Measurements from ENCODE around the gene ALB.

The ALB gene

DNA sequence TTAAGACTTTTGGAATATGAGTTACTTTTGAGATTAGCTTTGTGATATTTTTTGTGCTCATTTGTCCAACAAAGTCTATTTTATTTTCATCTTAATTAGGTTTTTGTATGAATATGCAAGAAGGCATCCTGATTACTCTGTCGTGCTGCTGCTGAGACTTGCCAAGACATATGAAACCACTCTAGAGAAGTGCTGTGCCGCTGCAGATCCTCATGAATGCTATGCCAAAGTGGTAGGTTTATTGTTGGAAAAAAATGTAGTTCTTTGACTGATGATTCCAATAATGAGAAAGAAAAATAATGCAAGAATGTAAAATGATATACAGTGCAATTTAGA lies 10.8 kb downstream of the ALB start:
- H3K4me3 ChIP-seq, result no peak overlapping the region
- no peaks in the 10 kb centered on the region for H3K4me1 ChIP-seq
- H3K36me3 ChIP-seq, result no peaks in the 10 kb centered on the region
- no peak overlapping the region for H3K27ac ChIP-seq
- DNase-seq, result no peak
- intact Hi-C loops (cut with DNase I; ENCODE audit: low total_unique reads), result no loop called here
- TF ChIP-seq, protein P1, sequence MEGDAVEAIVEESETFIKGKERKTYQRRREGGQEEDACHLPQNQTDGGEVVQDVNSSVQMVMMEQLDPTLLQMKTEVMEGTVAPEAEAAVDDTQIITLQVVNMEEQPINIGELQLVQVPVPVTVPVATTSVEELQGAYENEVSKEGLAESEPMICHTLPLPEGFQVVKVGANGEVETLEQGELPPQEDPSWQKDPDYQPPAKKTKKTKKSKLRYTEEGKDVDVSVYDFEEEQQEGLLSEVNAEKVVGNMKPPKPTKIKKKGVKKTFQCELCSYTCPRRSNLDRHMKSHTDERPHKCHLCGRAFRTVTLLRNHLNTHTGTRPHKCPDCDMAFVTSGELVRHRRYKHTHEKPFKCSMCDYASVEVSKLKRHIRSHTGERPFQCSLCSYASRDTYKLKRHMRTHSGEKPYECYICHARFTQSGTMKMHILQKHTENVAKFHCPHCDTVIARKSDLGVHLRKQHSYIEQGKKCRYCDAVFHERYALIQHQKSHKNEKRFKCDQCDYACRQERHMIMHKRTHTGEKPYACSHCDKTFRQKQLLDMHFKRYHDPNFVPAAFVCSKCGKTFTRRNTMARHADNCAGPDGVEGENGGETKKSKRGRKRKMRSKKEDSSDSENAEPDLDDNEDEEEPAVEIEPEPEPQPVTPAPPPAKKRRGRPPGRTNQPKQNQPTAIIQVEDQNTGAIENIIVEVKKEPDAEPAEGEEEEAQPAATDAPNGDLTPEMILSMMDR (IDR thresholded peaks at IDR 0.05), result no peak
- no peaks in the 10 kb centered on the region for H3K9me3 ChIP-seq
- no peaks in the 10 kb centered on the region for H3K27me3 ChIP-seq

DNA sequence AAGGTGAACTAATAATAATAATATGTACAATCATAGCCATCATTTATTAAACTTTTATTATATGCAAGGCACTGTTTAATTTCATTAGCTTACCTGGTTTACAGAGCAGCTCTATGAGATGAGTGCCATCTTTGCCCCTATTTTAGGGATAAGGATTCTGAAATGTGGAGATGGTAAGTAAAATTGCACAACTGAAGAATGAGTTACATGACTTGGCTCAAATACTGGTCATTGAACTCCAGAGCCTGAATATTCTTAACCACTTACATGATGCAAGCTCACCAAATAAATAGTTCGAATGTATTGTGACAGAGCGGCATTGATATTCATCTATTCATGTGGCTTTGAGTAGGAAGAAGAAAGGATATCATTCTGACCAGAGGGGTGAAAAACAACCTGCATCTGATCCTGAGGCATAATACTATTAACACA lies 11.7 kb downstream of the ALB start:
- DNase-seq, result no peak
- H3K9me3 ChIP-seq, result no peaks in the 10 kb centered on the region
- intact Hi-C loops (cut with DNase I; ENCODE audit: low total_unique reads), result no loop called here
- H3K27ac ChIP-seq, result no peak overlapping the region
- no peak overlapping the region for H3K4me3 ChIP-seq
- no peaks in the 10 kb centered on the region for H3K36me3 ChIP-seq
- no peaks in the 10 kb centered on the region for H3K4me1 ChIP-seq
- no peaks in the 10 kb centered on the region for H3K27me3 ChIP-seq
- TF ChIP-seq, protein P1 (IDR thresholded peaks at IDR 0.05), result no peak

DNA sequence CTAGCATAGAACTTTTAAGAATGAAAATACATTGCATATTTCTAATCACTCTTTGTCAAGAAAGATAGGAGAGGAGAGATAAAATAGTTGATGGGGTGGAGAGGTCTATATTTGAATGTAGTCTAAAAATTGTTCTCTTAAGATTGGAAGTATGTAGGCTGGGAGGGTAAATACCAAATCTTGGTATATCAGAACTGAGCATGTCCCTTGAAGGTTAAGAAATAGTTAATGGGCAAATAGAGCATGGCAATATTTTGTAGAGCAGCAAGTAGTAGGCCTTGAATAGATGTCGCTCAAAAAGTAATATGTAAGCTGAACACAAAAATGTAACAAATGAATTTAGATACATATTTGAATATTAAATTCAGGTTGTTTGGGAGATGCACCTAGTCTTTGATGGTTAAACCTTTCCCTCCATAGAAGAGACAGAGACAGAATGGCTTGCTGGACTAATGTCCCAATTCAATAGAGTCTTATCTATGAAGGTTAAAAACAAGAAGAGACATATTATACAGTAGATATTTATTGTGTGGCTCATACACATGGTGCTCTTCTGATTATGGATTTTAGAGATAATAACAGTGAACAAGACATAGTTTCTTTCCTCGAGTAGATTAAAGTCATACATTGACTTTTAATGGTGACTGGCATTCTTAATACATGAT lies 12.5 kb downstream of the ALB start:
- Histone ChIP-seq H3K27ac (no peak overlapping the region), H3K4me3 (no peak overlapping the region), H3K9me3 (no peaks in the 10 kb centered on the region), H3K4me1 (no peaks in the 10 kb centered on the region), H3K27me3 (no peaks in the 10 kb centered on the region), H3K36me3 (no peaks in the 10 kb centered on the region)
- TF ChIP-seq, protein P1 (IDR thresholded peaks at IDR 0.05), result no peak
- intact Hi-C loops (cut with DNase I; ENCODE audit: low total_unique reads), result no loop called here
- no peak for DNase-seq

DNA sequence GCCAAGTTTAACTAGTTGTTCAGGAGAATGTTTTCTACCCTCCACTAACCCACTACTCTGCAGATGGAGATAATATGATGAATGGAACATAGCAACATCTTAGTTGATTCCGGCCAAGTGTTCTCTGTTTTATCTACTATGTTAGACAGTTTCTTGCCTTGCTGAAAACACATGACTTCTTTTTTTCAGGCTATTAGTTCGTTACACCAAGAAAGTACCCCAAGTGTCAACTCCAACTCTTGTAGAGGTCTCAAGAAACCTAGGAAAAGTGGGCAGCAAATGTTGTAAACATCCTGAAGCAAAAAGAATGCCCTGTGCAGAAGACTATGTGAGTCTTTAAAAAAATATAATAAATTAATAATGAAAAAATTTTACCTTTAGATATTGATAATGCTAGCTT lies 13.3 kb downstream of the ALB start:
- no peak for DNase-seq
- Histone ChIP-seq H3K27ac (no peak overlapping the region), H3K4me3 (no peak overlapping the region), H3K4me1 (no peaks in the 10 kb centered on the region), H3K36me3 (no peaks in the 10 kb centered on the region), H3K27me3 (no peaks in the 10 kb centered on the region), H3K9me3 (no peaks in the 10 kb centered on the region)
- intact Hi-C loops (cut with DNase I; ENCODE audit: low total_unique reads), result no loop called here
- TF ChIP-seq, protein P1 (IDR thresholded peaks at IDR 0.05), result no peak

DNA sequence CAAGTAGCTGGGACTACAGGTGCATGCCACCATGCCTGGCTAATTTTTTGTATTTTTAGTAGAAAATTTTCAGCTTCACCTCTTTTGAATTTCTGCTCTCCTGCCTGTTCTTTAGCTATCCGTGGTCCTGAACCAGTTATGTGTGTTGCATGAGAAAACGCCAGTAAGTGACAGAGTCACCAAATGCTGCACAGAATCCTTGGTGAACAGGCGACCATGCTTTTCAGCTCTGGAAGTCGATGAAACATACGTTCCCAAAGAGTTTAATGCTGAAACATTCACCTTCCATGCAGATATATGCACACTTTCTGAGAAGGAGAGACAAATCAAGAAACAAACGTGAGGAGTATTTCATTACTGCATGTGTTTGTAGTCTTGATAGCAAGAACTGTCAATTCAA lies 13.9 kb downstream of the ALB start:
- TF ChIP-seq, protein P1 (IDR thresholded peaks at IDR 0.05), result no peak
- Histone ChIP-seq H3K4me1 (no peaks in the 10 kb centered on the region), H3K27ac (no peak overlapping the region), H3K4me3 (no peak overlapping the region), H3K9me3 (no peaks in the 10 kb centered on the region), H3K27me3 (no peaks in the 10 kb centered on the region), H3K36me3 (no peaks in the 10 kb centered on the region)
- DNase-seq, result no peak
- intact Hi-C loops (cut with DNase I; ENCODE audit: low total_unique reads), result no loop called here

DNA sequence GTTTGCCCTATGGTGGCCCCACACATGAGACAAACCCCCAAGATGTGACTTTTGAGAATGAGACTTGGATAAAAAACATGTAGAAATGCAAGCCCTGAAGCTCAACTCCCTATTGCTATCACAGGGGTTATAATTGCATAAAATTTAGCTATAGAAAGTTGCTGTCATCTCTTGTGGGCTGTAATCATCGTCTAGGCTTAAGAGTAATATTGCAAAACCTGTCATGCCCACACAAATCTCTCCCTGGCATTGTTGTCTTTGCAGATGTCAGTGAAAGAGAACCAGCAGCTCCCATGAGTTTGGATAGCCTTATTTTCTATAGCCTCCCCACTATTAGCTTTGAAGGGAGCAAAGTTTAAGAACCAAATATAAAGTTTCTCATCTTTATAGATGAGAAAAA lies 14.6 kb downstream of the ALB start:
- TF ChIP-seq, protein P1 (IDR thresholded peaks at IDR 0.05), result no peak

More for the DNA sequence above, 14.6 kb downstream of the ALB start:
- Histone ChIP-seq H3K27me3 (no peaks in the 10 kb centered on the region), H3K9me3 (no peaks in the 10 kb centered on the region), H3K4me3 (no peak overlapping the region), H3K27ac (no peak overlapping the region), H3K4me1 (no peaks in the 10 kb centered on the region), H3K36me3 (no peaks in the 10 kb centered on the region)
- DNase-seq, result no peak
- intact Hi-C loops (cut with DNase I; ENCODE audit: low total_unique reads), result no loop called here
